Panc1 (cell line): ENCODE data around the gene CLNK. TPM values are rescaled to one million over a fixed set of nuclear protein-coding genes. Genes with fewer than 3 reads are reported as not detected.

Source experiments
- ATAC-seq: fragments of 200-7000 bp; cut with Tn5 transposase; 2 replicates; pipeline ENCODE4 v1.9.1; 2020; ENCODE audit warnings: mild to moderate bottlenecking, moderate library complexity
- BruUV-seq: library from RNA; stranded (reverse); fragments of 400-500 nt; replicated peaks from 2 replicates; lab custom pipeline; 2021; lab: Mats Ljungman, UMichigan
- CTCF ChIA-PET: fragments of 300-600 bp; sonication (Branson Sonifier 250); formaldehyde crosslinking; loops from one replicate; lab custom pipeline; 2022; ENCODE audit warnings: antibody characterized with exemption; lab: Charles Lee
- POLR2A ChIA-PET: fragments of 300-600 bp; sonication (Branson Sonifier 250); formaldehyde crosslinking; loops from one replicate; lab custom pipeline; 2022; ENCODE audit warnings: antibody characterized with exemption; lab: Charles Lee
- DNase-seq: peaks from one replicate; pipeline ENCODE4 v3.0.0-alpha.2; 2010; ENCODE audit warnings: low read depth, low spot score
- H3K27ac ChIP-seq: 2 replicates; pipeline ENCODE4 v1.5.1; 2011; ENCODE audit warnings: mild to moderate bottlenecking, low read length, inconsistent platforms
- H3K27me3 ChIP-seq: fragments of 200-500 bp; sonication (Bioruptor generic); 2 replicates; pipeline ENCODE4 v1.6.0; 2014; ENCODE audit warnings: low read length, inconsistent platforms; ENCODE audit not compliant: control insufficient read depth, insufficient read depth
- H3K36me3 ChIP-seq: fragments of 200-500 bp; sonication (Bioruptor generic); 2 replicates; pipeline ENCODE4 v1.5.1; 2014; ENCODE audit warnings: inconsistent platforms, mild to moderate bottlenecking, low read length, moderate library complexity; ENCODE audit not compliant: control insufficient read depth, insufficient read depth
- H3K4me1 ChIP-seq: 2 replicates; pipeline ENCODE4 v1.5.1; 2011; ENCODE audit warnings: inconsistent platforms, mild to moderate bottlenecking, low read length, moderate library complexity; ENCODE audit not compliant: control insufficient read depth, insufficient read depth
- H3K4me3 ChIP-seq, 2 experiments: 2 replicates each; pipeline ENCODE4 v1.5.1; 2011 to 2012; ENCODE audit warnings: low read depth in 2 of 2, low read length in 2 of 2, mild to moderate bottlenecking in 2 of 2, inconsistent platforms in 1 of 2, moderate library complexity in 1 of 2
- H3K9me3 ChIP-seq: fragments of 200-500 bp; sonication (Bioruptor generic); 2 replicates; pipeline ENCODE4 v1.5.1; 2014; ENCODE audit warnings: low read depth, mild to moderate bottlenecking, inconsistent platforms, low read length, moderate library complexity; ENCODE audit not compliant: control insufficient read depth, insufficient read depth
- POLR2AphosphoS5 ChIP-seq: IDR thresholded peaks from 2 replicates; pipeline ENCODE4 v1.6.1; 2012; ENCODE audit warnings: mild to moderate bottlenecking, low read depth, low read length, moderate library complexity
- SIN3A ChIP-seq: IDR thresholded peaks from 2 replicates; pipeline ENCODE4 v1.6.1; 2012; ENCODE audit warnings: low read depth, mild to moderate bottlenecking, low read length, moderate library complexity, borderline replicate concordance; ENCODE audit not compliant: insufficient read depth
- TCF7L2 ChIP-seq: IDR thresholded peaks from 2 replicates; pipeline ENCODE4 v1.6.1; 2011; ENCODE audit warnings: mild to moderate bottlenecking, low read depth, low read length, inconsistent platforms
- in situ Hi-C: cut with HindIII; loops from 2 replicates; pipeline ENCODE4 v1.10.0; 2016; ENCODE audit warnings: low sequenced_read_pairs, low pct_unique_long_range_greater_than_20kb
- intact Hi-C: fragments of 100-400 bp; cut with micrococcal nuclease; formaldehyde crosslinking; loops from one replicate; pipeline ENCODE4 v1.10.0; 2022; ENCODE audit not compliant: unreplicated experiment
- total RNA-seq: library from RNA; stranded (reverse); gene quantifications from one replicate; pipeline ENCODE4 v1.2.1, GENCODE V29; 2021; ENCODE audit not compliant: unreplicated experiment
- TF ChIP-seq, protein P1 (sequence below), 2 experiments: IDR thresholded peaks; 2 replicates each; pipeline ENCODE4 v1.6.1; 2011 to 2012; ENCODE audit warnings: low read depth in 2 of 2, control low read depth in 1 of 2, low read length in 1 of 2, mild to moderate bottlenecking in 1 of 2, moderate library complexity in 1 of 2; ENCODE audit not compliant: insufficient read depth in 1 of 2
- TF ChIP-seq, protein P2 (sequence below): fragments of 450-650 bp; IDR thresholded peaks from 2 replicates; pipeline ENCODE4 v1.5.1; 2017; ENCODE audit warnings: mild to moderate bottlenecking

The CLNK gene
- total RNA-seq, 1 experiment from 2014 or later: not detected

- TF ChIP-seq, protein P1, sequence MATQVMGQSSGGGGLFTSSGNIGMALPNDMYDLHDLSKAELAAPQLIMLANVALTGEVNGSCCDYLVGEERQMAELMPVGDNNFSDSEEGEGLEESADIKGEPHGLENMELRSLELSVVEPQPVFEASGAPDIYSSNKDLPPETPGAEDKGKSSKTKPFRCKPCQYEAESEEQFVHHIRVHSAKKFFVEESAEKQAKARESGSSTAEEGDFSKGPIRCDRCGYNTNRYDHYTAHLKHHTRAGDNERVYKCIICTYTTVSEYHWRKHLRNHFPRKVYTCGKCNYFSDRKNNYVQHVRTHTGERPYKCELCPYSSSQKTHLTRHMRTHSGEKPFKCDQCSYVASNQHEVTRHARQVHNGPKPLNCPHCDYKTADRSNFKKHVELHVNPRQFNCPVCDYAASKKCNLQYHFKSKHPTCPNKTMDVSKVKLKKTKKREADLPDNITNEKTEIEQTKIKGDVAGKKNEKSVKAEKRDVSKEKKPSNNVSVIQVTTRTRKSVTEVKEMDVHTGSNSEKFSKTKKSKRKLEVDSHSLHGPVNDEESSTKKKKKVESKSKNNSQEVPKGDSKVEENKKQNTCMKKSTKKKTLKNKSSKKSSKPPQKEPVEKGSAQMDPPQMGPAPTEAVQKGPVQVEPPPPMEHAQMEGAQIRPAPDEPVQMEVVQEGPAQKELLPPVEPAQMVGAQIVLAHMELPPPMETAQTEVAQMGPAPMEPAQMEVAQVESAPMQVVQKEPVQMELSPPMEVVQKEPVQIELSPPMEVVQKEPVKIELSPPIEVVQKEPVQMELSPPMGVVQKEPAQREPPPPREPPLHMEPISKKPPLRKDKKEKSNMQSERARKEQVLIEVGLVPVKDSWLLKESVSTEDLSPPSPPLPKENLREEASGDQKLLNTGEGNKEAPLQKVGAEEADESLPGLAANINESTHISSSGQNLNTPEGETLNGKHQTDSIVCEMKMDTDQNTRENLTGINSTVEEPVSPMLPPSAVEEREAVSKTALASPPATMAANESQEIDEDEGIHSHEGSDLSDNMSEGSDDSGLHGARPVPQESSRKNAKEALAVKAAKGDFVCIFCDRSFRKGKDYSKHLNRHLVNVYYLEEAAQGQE (IDR thresholded peaks at IDR 0.05; ENCODE audit: insufficient read depth in 1 of 2, low read depth in 2 of 2, low read length in 1 of 2): no peak
- no peak for TF ChIP-seq TCF7L2
- no peak for TF ChIP-seq POLR2AphosphoS5
- no peak for TF ChIP-seq SIN3A
- TF ChIP-seq, protein P2, sequence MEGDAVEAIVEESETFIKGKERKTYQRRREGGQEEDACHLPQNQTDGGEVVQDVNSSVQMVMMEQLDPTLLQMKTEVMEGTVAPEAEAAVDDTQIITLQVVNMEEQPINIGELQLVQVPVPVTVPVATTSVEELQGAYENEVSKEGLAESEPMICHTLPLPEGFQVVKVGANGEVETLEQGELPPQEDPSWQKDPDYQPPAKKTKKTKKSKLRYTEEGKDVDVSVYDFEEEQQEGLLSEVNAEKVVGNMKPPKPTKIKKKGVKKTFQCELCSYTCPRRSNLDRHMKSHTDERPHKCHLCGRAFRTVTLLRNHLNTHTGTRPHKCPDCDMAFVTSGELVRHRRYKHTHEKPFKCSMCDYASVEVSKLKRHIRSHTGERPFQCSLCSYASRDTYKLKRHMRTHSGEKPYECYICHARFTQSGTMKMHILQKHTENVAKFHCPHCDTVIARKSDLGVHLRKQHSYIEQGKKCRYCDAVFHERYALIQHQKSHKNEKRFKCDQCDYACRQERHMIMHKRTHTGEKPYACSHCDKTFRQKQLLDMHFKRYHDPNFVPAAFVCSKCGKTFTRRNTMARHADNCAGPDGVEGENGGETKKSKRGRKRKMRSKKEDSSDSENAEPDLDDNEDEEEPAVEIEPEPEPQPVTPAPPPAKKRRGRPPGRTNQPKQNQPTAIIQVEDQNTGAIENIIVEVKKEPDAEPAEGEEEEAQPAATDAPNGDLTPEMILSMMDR: no peak
- H3K27ac ChIP-seq: no peak overlapping the region
- intact Hi-C loops: no loop called here
- in situ Hi-C loops: no loop called here
- H3K27me3 ChIP-seq: no peaks in the 10 kb centered on the region
- no peaks in the 10 kb centered on the region for H3K4me1 ChIP-seq
- H3K36me3 ChIP-seq: no peaks in the 10 kb centered on the region
- ChIA-PET POLR2A (no interaction called here), CTCF (no interaction called here)
- DNase-seq (peak; percentile 35), ATAC-seq (no peak)
- no TSS peak for BruUV-seq
- H3K9me3 ChIP-seq: no peaks in the 10 kb centered on the region
- no peak overlapping the region for H3K4me3 ChIP-seq
Measured at GRCh38 chr4:10611673-10612072, 72.9 kb downstream of the CLNK start.

- TF ChIP-seq TCF7L2: no peak
- TF ChIP-seq POLR2AphosphoS5: no peak
- TF ChIP-seq, protein P2: no peak
- no peak for TF ChIP-seq SIN3A
- TF ChIP-seq, protein P1 (IDR thresholded peaks at IDR 0.05; ENCODE audit: insufficient read depth in 1 of 2, low read depth in 2 of 2, low read length in 1 of 2): no peak
Measured at GRCh38 chr4:10608501-10609219, 75.9 kb downstream of the CLNK start.

More at GRCh38 chr4:10608501-10609219, 75.9 kb downstream of the CLNK start:
- Histone ChIP-seq H3K27ac (no peak overlapping the region), H3K4me3 (no peak overlapping the region), H3K4me1 (no peaks in the 10 kb centered on the region), H3K36me3 (no peaks in the 10 kb centered on the region), H3K9me3 (no peaks in the 10 kb centered on the region), H3K27me3 (no peaks in the 10 kb centered on the region)
- BruUV-seq: no TSS peak
- in situ Hi-C loops: no loop called here
- intact Hi-C loops: no loop called here
- CTCF ChIA-PET: no interaction called here
- no peak for ATAC-seq
- POLR2A ChIA-PET: no interaction called here
- no peak for DNase-seq
